GM23338 (cell line): ENCODE measurements around the gene PPIF. TPM values are rescaled to one million over a fixed set of nuclear protein-coding genes. Genes with fewer than 3 reads are reported as not detected.

Experiments
- ETS1 ChIP-seq: IDR thresholded peaks from 2 replicates; pipeline ENCODE4 v1.6.1; 2016; ENCODE audit warnings: antibody characterized with exemption
- EZH2phosphoT487 ChIP-seq: fragments of 200-600 bp; sonication (generic); IDR thresholded peaks from one replicate; pipeline ENCODE4 v1.8.1; 2018; ENCODE audit warnings: antibody characterized with exemption; ENCODE audit not compliant: unreplicated experiment
- NANOG ChIP-seq: IDR thresholded peaks from 2 replicates; pipeline ENCODE4 v1.6.1; 2016; ENCODE audit warnings: antibody characterized with exemption, borderline replicate concordance
- POLR2AphosphoS5 ChIP-seq: IDR thresholded peaks from 2 replicates; pipeline ENCODE4 v1.6.1; 2016; ENCODE audit warnings: antibody characterized with exemption, low read depth
- ZNF114 ChIP-seq: fragments of 250-450 bp; sonication (Bioruptor Pico); IDR thresholded peaks from 2 replicates; pipeline ENCODE4 v1.5.0; 2020; ENCODE audit warnings: mild to moderate bottlenecking, moderate library complexity
- ZNF331 ChIP-seq: fragments of 250-450 bp; sonication (Bioruptor Pico); IDR thresholded peaks from 2 replicates; pipeline ENCODE4 v1.5.0; 2020; ENCODE audit warnings: low read depth, mild to moderate bottlenecking, moderate library complexity
- ZNF462 ChIP-seq: fragments of 250-450 bp; sonication (Bioruptor Pico); IDR thresholded peaks from 2 replicates; pipeline ENCODE4 v1.5.0; 2020; ENCODE audit warnings: mild to moderate bottlenecking, moderate library complexity
- polyA plus RNA-seq: library from polyadenylated mRNA; unstranded; fragments of >200 nt; fragmentation: Nextera tagmentation; extraction: Ambion mirVana; gene quantifications from 2 replicates; pipeline ENCODE4 v1.2.1, GENCODE V29; 2016
- total RNA-seq: library from RNA; depleted of rRNA; stranded (reverse); fragments of >200 nt; shearing (Covaris generic); gene quantifications from 2 replicates; pipeline ENCODE4 v1.2.3, GENCODE V29; 2014

Gene PPIF
- total and polyA plus RNA-seq, 2 experiments from 2014 or later, result 32.1 to 43.6 TPM

- TF ChIP-seq ZNF462 (no peak), EZH2phosphoT487 (no peak), NANOG (no peak), ZNF114 (CRISPR knock-in tag) (no peak), ZNF331 (CRISPR knock-in tag) (no peak), POLR2AphosphoS5 (no peak), ETS1 (no peak)
Measured at GRCh38 chr10:79298403-79299244, 48.6 kb upstream of the PPIF start (continued).
